Keratinocyte (primary cell): Measurements from ENCODE around the gene MSI2. TPM values are rescaled to one million over a fixed set of nuclear protein-coding genes. Genes with fewer than 3 reads are reported as not detected.

Experiments
- DNase-seq: peaks from one replicate; pipeline ENCODE4 v3.0.0-alpha.2; 2011; ENCODE audit warnings: low read depth, missing footprints, low spot score
- FAIRE-seq: peaks from 2 replicates; lab custom pipeline; 2011; peaks lifted over from hg19 to GRCh38; lab: Jason Lieb, UNC
- H2AFZ ChIP-seq: 2 replicates; pipeline ENCODE4 v1.6.0; 2012; ENCODE audit warnings: low read length, control low read depth, inconsistent platforms; ENCODE audit not compliant: control insufficient read depth
- H3K27ac ChIP-seq: 2 replicates; pipeline ENCODE4 v1.5.1; 2011; ENCODE audit warnings: low read length; ENCODE audit not compliant: control insufficient read depth, insufficient read depth
- H3K27me3 ChIP-seq: 3 replicates; pipeline ENCODE4 v1.6.0; 2011; ENCODE audit warnings: low read length; ENCODE audit not compliant: control insufficient read depth, insufficient read depth; ENCODE audit errors: extremely low read depth
- H3K36me3 ChIP-seq, 2 experiments: 2 replicates in 1 of 2; 3 replicates in 1 of 2; pipeline ENCODE4 v1.5.1; 2011; ENCODE audit warnings: low read length in 2 of 2, mild to moderate bottlenecking in 1 of 2; ENCODE audit not compliant: control insufficient read depth in 2 of 2, insufficient read depth in 2 of 2; ENCODE audit errors: extremely low read depth in 1 of 2
- H3K4me1 ChIP-seq: 3 replicates; pipeline ENCODE4 v1.5.1; 2011; ENCODE audit warnings: low read length; ENCODE audit not compliant: control insufficient read depth, insufficient read depth; ENCODE audit errors: extremely low read depth
- H3K4me2 ChIP-seq: 3 replicates; pipeline ENCODE4 v1.6.0; 2011; ENCODE audit warnings: low read depth, low read length; ENCODE audit not compliant: control insufficient read depth, insufficient read depth; ENCODE audit errors: extremely low read depth
- H3K4me3 ChIP-seq, 3 experiments: fragments of 200-600 bp in 1 of 3; sonication (generic) in 1 of 3; 2 replicates in 2 of 3; 3 replicates in 1 of 3; pipeline ENCODE4 v1.5.1; 2011 to 2016; ENCODE audit warnings: low read length in 3 of 3, mild to moderate bottlenecking in 3 of 3, control low read depth in 2 of 3, inconsistent platforms in 1 of 3, low read depth in 1 of 3, mixed read lengths in 1 of 3, mixed run types in 1 of 3, moderate library complexity in 1 of 3; ENCODE audit not compliant: control insufficient read depth in 2 of 3, insufficient read depth in 2 of 3; ENCODE audit errors: extremely low read depth in 1 of 3
- H3K79me2 ChIP-seq: 2 replicates; pipeline ENCODE4 v1.6.0; 2012; ENCODE audit warnings: low read length; ENCODE audit not compliant: control insufficient read depth, insufficient read depth
- H3K9ac ChIP-seq: 3 replicates; pipeline ENCODE4 v1.6.0; 2011; ENCODE audit warnings: low read length; ENCODE audit not compliant: control insufficient read depth, insufficient read depth; ENCODE audit errors: extremely low read depth
- H3K9me1 ChIP-seq: 3 replicates; pipeline ENCODE4 v1.6.0; 2011; ENCODE audit warnings: low read length; ENCODE audit not compliant: control insufficient read depth, insufficient read depth; ENCODE audit errors: extremely low read depth
- H3K9me3 ChIP-seq: 2 replicates; pipeline ENCODE4 v1.5.1; 2012; ENCODE audit warnings: low read depth, low read length; ENCODE audit not compliant: control insufficient read depth
- H4K20me1 ChIP-seq: 3 replicates; pipeline ENCODE4 v1.6.0; 2011; ENCODE audit warnings: low read length; ENCODE audit not compliant: control insufficient read depth, insufficient read depth; ENCODE audit errors: extremely low read depth
- CTCF ChIP-seq, 3 experiments: IDR thresholded peaks in 1 of 3; conservative IDR thresholded peaks in 1 of 3; optimal IDR thresholded peaks in 1 of 3; 2 replicates in 2 of 3; 3 replicates in 1 of 3; pipeline versions ENCODE3 to v1.5.1; 2011; ENCODE audit warnings: low read length in 3 of 3, mild to moderate bottlenecking in 3 of 3, moderate library complexity in 2 of 3, control low read depth in 1 of 3, inconsistent platforms in 1 of 3; ENCODE audit not compliant: insufficient read depth in 2 of 3; ENCODE audit errors: extremely low read depth in 1 of 3
- EZH2 ChIP-seq: IDR thresholded peaks from one replicate; pipeline ENCODE4 v1.6.1; 2012; ENCODE audit warnings: inconsistent platforms, mild to moderate bottlenecking, low read length, moderate library complexity
- dilution Hi-C: fragments of 300-500 bp; cut with MboI; formaldehyde crosslinking; loops from one replicate; pipeline ENCODE4 v1.7.0; 2020; ENCODE audit warnings: low sequenced_read_pairs; ENCODE audit not compliant: extremely low pct_ligation_motif_present
- polyA plus RNA-seq, 5 experiments: library from polyadenylated mRNA; depleted of rRNA in 3 of 5; stranded (reverse) in 3 of 5; stranded (forward) in 1 of 5; unstranded in 1 of 5; fragments of >200 nt; gene quantifications; 1 replicate in 1 of 5; 2 replicates in 3 of 5; 3 replicates in 1 of 5; pipeline versions ENCODE4 v1.2.1 to v1.2.3, GENCODE V29; 2011 to 2012; ENCODE audit warnings: missing spikeins in 2 of 5, low read depth in 1 of 5, low replicate concordance in 1 of 5

Gene MSI2
- polyA plus RNA-seq, 1 donor (not counting 4 experiments of a cell fraction or from before 2014, with no cell fraction given), result 22.3 TPM

GRCh38 chr17:57410169-57410568 is 153.8 kb downstream of the MSI2 start:
- Histone ChIP-seq H3K9me3 (no peaks in the 10 kb centered on the region), H3K4me1 (no peaks in the 10 kb centered on the region), H2AFZ (no peak overlapping the region), H3K27me3 (no peaks in the 10 kb centered on the region), H3K27ac (no peak overlapping the region), H3K4me3 (no peak overlapping the region), H3K79me2 (no peaks in the 10 kb centered on the region), H3K4me2 (no peak overlapping the region), H3K9me1 (peaks cover 2% of the 10 kb centered on the region), H3K9ac (no peak overlapping the region), H4K20me1 (no peaks in the 10 kb centered on the region), H3K36me3 (peaks cover 0 to 3% of the 10 kb centered on the region in 2 experiments)
- dilution Hi-C loops, result no loop called here
- DNase-seq (no peak), FAIRE-seq (no peak)
- TF ChIP-seq CTCF (optimal IDR thresholded peaks at IDR 0.05 in 1 of 3, IDR thresholded peaks at IDR 0.05 in 1 of 3, conservative IDR thresholded peaks at IDR 0.05 in 1 of 3; ENCODE audit: extremely low read depth in 1 of 3, insufficient read depth in 2 of 3, low read length in 3 of 3) (no peak), EZH2 (no peak)

- no peak for TF ChIP-seq EZH2
- no peak for TF ChIP-seq CTCF (optimal IDR thresholded peaks at IDR 0.05 in 1 of 3, IDR thresholded peaks at IDR 0.05 in 1 of 3, conservative IDR thresholded peaks at IDR 0.05 in 1 of 3; ENCODE audit: extremely low read depth in 1 of 3, insufficient read depth in 2 of 3, low read length in 3 of 3)
- no peaks in the 10 kb centered on the region for H3K79me2 ChIP-seq
- H3K9me1 ChIP-seq, result peaks cover 2% of the 10 kb centered on the region
- H4K20me1 ChIP-seq, result no peaks in the 10 kb centered on the region
- H3K9me3 ChIP-seq, result no peaks in the 10 kb centered on the region
- H3K36me3 ChIP-seq, result peaks cover 0 to 1% of the 10 kb centered on the region in 2 experiments
- DNase-seq (no peak), FAIRE-seq (no peak)
- H3K4me1 ChIP-seq, result no peaks in the 10 kb centered on the region
- no peak overlapping the region for H3K27ac ChIP-seq
- H3K4me2 ChIP-seq, result no peak overlapping the region
- no peak overlapping the region for H3K9ac ChIP-seq
- no peaks in the 10 kb centered on the region for H3K27me3 ChIP-seq
- dilution Hi-C loops, result no loop called here
- no peak overlapping the region for H3K4me3 ChIP-seq
- no peak overlapping the region for H2AFZ ChIP-seq
Measured at GRCh38 chr17:57412520-57413096, 156.3 kb downstream of the MSI2 start.
